ENCODE results near the gene UBTF.

GRCh38 chr17:44219616-44220212 is at the start of gene UBTF:
- TF ChIP-seq, protein P1, sequence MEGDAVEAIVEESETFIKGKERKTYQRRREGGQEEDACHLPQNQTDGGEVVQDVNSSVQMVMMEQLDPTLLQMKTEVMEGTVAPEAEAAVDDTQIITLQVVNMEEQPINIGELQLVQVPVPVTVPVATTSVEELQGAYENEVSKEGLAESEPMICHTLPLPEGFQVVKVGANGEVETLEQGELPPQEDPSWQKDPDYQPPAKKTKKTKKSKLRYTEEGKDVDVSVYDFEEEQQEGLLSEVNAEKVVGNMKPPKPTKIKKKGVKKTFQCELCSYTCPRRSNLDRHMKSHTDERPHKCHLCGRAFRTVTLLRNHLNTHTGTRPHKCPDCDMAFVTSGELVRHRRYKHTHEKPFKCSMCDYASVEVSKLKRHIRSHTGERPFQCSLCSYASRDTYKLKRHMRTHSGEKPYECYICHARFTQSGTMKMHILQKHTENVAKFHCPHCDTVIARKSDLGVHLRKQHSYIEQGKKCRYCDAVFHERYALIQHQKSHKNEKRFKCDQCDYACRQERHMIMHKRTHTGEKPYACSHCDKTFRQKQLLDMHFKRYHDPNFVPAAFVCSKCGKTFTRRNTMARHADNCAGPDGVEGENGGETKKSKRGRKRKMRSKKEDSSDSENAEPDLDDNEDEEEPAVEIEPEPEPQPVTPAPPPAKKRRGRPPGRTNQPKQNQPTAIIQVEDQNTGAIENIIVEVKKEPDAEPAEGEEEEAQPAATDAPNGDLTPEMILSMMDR (IDR thresholded peaks at IDR 0.05), result peak in 1 of 12 donors; percentile 4
- TF ChIP-seq POLR2A (IDR thresholded peaks at IDR 0.05), result no peak
